H1 (cell line): ENCODE data around the gene PHF13. TPM values are rescaled to one million over a fixed set of nuclear protein-coding genes. Genes with fewer than 3 reads are reported as not detected.

Source experiments
- ASH2L ChIP-seq: fragments of 200-600, 300-600 bp; sonication (generic); IDR thresholded peaks from one replicate; pipeline ENCODE4 v1.7.1; 2017; ENCODE audit warnings: low read length
- CHD7 ChIP-seq: fragments of 300-600 bp; sonication (generic); IDR thresholded peaks from 2 replicates; pipeline ENCODE4 v1.7.1; 2012; ENCODE audit warnings: low read length, moderate library complexity, mild to moderate bottlenecking, inconsistent platforms; ENCODE audit not compliant: insufficient replicate concordance
- E2F6 ChIP-seq: IDR thresholded peaks from 2 replicates; pipeline ENCODE4 v1.6.1; 2012; ENCODE audit warnings: inconsistent platforms
- MAX ChIP-seq: IDR thresholded peaks from 2 replicates; pipeline ENCODE4 v1.6.1; 2012; ENCODE audit warnings: inconsistent platforms
- SIN3A ChIP-seq, 2 experiments: IDR thresholded peaks in 1 of 2; conservative IDR thresholded peaks in 1 of 2; 2 replicates each; pipeline ENCODE4 v1.6.1; 2011 to 2012; ENCODE audit warnings: low read length in 2 of 2, improper control_type of control experiment in 1 of 2, low read depth in 1 of 2, mild to moderate bottlenecking in 1 of 2
- SIRT6 ChIP-seq: IDR thresholded peaks from one replicate; pipeline ENCODE4 v1.7.1; 2012; ENCODE audit warnings: low read length, inconsistent platforms
- SUZ12 ChIP-seq: fragments of 200-600 bp; sonication (generic); IDR thresholded peaks from 2 replicates; pipeline ENCODE4 v1.6.1; 2012; ENCODE audit warnings: mild to moderate bottlenecking, inconsistent platforms, low read length, moderate library complexity, mixed read lengths
- polyA plus RNA-seq, 7 experiments: library from polyadenylated mRNA; depleted of rRNA in 3 of 7; stranded (reverse) in 5 of 7; unstranded in 2 of 7; fragments of >200 nt in 5 of 7; fragments of 200-250 nt in 2 of 7; gene quantifications; 1 replicate in 5 of 7; 2 replicates in 1 of 7; 4 replicates in 1 of 7; pipeline versions ENCODE4 v1.2.1 to v1.2.3, GENCODE V29; 2011 to 2013; ENCODE audit warnings: missing spikeins in 2 of 7, mixed read lengths in 2 of 7
- total RNA-seq: library from RNA; stranded (reverse); fragmentation: NEBNext Ultra II Directional; extraction: Animal tissue kit (Norgen Biotek cat#: 25700); gene quantifications from 2 replicates; pipeline ENCODE4 v1.2.1, GENCODE V29; 2021

The PHF13 gene
- total and polyA plus RNA-seq, 2 of the 8 experiments (the other 6 are each of a cell fraction or from before 2014, with no cell fraction given), result 11.7 to 39.6 TPM

- TF ChIP-seq CHD7, result no peak
- peak; percentile 2 to 69; a peak in 1 of 4 replicates for TF ChIP-seq SIN3A (conservative IDR thresholded peaks at IDR 0.05 in 1 of 2, IDR thresholded peaks at IDR 0.05 in 1 of 2; ENCODE audit: low read depth in 1 of 2, low read length in 2 of 2)
- no peak for TF ChIP-seq SIRT6
- TF ChIP-seq ASH2L, result peak; percentile 65
- peak; percentile 90 for TF ChIP-seq MAX
- TF ChIP-seq E2F6, result peak; percentile 68; the same call in 1 of the 2 replicates
- peak; percentile 27; the same call in 1 of the 2 replicates for TF ChIP-seq SUZ12
These were observed 11.4 kb upstream of the PHF13 start (continued) for GRCh38 chr1:6601923-6602668.
